Lung (tissue), 12 donors: ENCODE measurements around the gene TMEM131. TPM values are rescaled to one million over a fixed set of nuclear protein-coding genes. Genes with fewer than 3 reads are reported as not detected.

Experiments
- ATAC-seq: fragments of 200-7000 bp; cut with Tn5 transposase; one replicate; pipeline ENCODE4 v1.9.1; 2020; ENCODE audit warnings: moderate number of reproducible peaks; ENCODE audit not compliant: insufficient read depth, low FRiP score
- DNase-seq, 3 donors: peaks; one replicate each; pipeline ENCODE4 v3.0.0-alpha.2; 2013 to 2017
- H3K27ac ChIP-seq, 2 donors: one replicate each; pipeline ENCODE4 v1.5.1; 2013; ENCODE audit warnings: mild to moderate bottlenecking in 2 of 2, moderate library complexity in 2 of 2, control low read depth in 1 of 2, inconsistent platforms in 1 of 2, low read depth in 1 of 2, low read length in 1 of 2
- H3K27me3 ChIP-seq, 3 donors: one replicate each; pipeline ENCODE4 v1.5.1; 2013; ENCODE audit warnings: low read length in 2 of 3; ENCODE audit not compliant: control insufficient read depth in 3 of 3, insufficient read depth in 3 of 3
- H3K36me3 ChIP-seq, 4 donors: one replicate each; pipeline ENCODE4 v1.5.1; 2013; ENCODE audit warnings: low read length in 4 of 4, mild to moderate bottlenecking in 1 of 4, moderate library complexity in 1 of 4; ENCODE audit not compliant: control insufficient read depth in 4 of 4, insufficient read depth in 4 of 4
- H3K4me1 ChIP-seq, 5 donors: one replicate each; pipeline ENCODE4 v1.5.1; 2013; ENCODE audit warnings: low read length in 5 of 5, mild to moderate bottlenecking in 2 of 5, moderate library complexity in 1 of 5; ENCODE audit not compliant: control insufficient read depth in 5 of 5, insufficient read depth in 5 of 5
- H3K4me3 ChIP-seq: one replicate; pipeline ENCODE4 v1.5.1; 2013; ENCODE audit warnings: mild to moderate bottlenecking, control low read depth, moderate library complexity
- H3K9ac ChIP-seq, 2 donors: one replicate each; pipeline ENCODE4 v1.5.1; 2013; ENCODE audit warnings: low read length in 2 of 2, control low read depth in 1 of 2; ENCODE audit not compliant: insufficient read depth in 1 of 2
- H3K9me3 ChIP-seq, 4 donors: one replicate each; pipeline ENCODE4 v1.5.1; 2013; ENCODE audit warnings: low read length in 3 of 4, mild to moderate bottlenecking in 1 of 4, moderate library complexity in 1 of 4; ENCODE audit not compliant: control insufficient read depth in 4 of 4, insufficient read depth in 3 of 4
- WGBS, 2 donors: extraction: QIAGEN DNeasy Blood & Tissue Kit; methylation state at CpG; one replicate each; pipeline ENCODE4 v1.1.7; 2013; 5-methylcytosine and 5-hydroxymethylcytosine counted together
- polyA plus RNA-seq, 2 donors: library from polyadenylated mRNA; stranded (reverse); fragments of 200-250 nt; gene quantifications; one replicate each; pipeline ENCODE4 v1.2.1, GENCODE V29; 2013
- total RNA-seq, 2 donors: library from RNA; depleted of rRNA in 1 of 2; stranded (reverse); fragments of >200 nt in 1 of 2; gene quantifications; one replicate each; pipeline ENCODE4 v1.2.1, GENCODE V29; 2014 to 2021
- TF ChIP-seq, protein P1 (sequence below): IDR thresholded peaks from 2 replicates; pipeline ENCODE4 v1.5.1; 2012; ENCODE audit warnings: mild to moderate bottlenecking; ENCODE audit errors: control extremely low read depth, extremely low read depth
- donor health status: control.
- donor health status: control.
- donor health status: Bipolar disorder and iron deficiency.
- donor health status: healthy.
- donor health status: DM: yes; HTN: yes; CAD: no.

The TMEM131 gene
- total and polyA plus RNA-seq, 4 donors: 9.3 to 54.0 (median 23.7) TPM

DNA sequence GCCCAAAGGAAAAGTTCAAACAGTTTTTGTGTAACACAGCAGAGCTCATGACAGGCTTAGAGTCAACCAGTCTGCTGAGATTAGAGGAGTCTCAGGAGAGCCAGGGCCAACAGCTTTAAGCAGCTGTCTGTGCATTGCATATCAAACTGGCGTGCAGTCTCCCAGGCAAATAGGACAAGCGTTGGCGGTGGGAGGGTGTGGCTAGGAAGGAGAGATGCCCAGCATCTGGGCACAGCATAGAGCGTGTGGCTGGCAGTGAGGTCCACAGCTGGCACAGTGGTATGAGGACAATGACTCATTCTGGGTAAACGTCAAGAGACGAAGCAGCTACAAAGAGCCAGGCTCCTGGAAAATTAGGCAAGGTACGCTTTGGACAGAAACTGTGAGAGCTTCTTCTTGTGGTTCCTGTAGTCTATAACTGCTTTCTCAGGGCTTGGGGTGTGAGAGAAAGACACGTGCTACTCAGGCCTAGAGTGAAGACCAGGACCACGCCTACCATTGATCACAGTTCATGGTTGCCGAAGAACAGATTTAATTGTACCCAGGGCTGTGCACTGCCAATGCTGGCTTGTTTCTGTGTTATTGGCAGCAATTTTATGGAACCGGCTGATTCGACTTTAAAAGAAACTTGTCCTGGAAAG, 267.5 kb downstream of the TMEM131 start:
- Histone ChIP-seq H3K27me3 (peaks cover 0 to 11% (median 9%) of the 10 kb centered on the region in 3 donors), H3K27ac (no peak overlapping the region), H3K4me1 (no peaks in the 10 kb centered on the region), H3K36me3 (no peaks in the 10 kb centered on the region), H3K9ac (no peak overlapping the region), H3K9me3 (peaks cover 0 to 18% (median 2%) of the 10 kb centered on the region in 4 donors), H3K4me3 (no peak overlapping the region)
- TF ChIP-seq, protein P1, sequence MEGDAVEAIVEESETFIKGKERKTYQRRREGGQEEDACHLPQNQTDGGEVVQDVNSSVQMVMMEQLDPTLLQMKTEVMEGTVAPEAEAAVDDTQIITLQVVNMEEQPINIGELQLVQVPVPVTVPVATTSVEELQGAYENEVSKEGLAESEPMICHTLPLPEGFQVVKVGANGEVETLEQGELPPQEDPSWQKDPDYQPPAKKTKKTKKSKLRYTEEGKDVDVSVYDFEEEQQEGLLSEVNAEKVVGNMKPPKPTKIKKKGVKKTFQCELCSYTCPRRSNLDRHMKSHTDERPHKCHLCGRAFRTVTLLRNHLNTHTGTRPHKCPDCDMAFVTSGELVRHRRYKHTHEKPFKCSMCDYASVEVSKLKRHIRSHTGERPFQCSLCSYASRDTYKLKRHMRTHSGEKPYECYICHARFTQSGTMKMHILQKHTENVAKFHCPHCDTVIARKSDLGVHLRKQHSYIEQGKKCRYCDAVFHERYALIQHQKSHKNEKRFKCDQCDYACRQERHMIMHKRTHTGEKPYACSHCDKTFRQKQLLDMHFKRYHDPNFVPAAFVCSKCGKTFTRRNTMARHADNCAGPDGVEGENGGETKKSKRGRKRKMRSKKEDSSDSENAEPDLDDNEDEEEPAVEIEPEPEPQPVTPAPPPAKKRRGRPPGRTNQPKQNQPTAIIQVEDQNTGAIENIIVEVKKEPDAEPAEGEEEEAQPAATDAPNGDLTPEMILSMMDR: no peak
- DNase-seq (peak in 2 of 3 donors; percentile 47 to 55), ATAC-seq (no peak)
- WGBS, 2 donors: 73 to 84% methylated on average over 12 of the region's 12 CpGs

DNA sequence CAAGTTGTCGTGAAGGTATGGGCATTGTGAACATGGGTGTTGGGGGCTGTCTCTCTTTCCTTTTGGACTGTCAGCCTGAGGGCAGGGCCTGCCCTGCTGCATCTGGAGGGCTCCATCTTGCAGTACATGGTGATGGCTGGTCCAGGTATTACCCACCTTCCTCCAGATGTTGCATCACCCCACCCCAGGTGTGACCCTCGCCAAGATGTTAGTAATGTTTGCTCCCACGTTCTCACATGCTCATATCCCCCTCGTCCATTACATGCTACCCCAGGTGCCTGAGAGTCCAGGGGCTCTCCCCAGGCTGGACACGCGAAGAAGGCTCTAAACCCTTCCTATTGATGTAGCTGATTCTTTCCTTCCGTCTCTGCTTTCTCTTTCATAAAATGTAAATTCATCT, 268.5 kb downstream of the TMEM131 start:
- no peak for DNase-seq

GRCh38 chr2:97726261-97727064, 269.3 kb downstream of the TMEM131 start:
- no peak for DNase-seq

More for the DNA sequence above, 268.5 kb downstream of the TMEM131 start:
- ATAC-seq: no peak
- Histone ChIP-seq H3K4me3 (no peak overlapping the region), H3K27me3 (peaks cover 0 to 15% (median 12%) of the 10 kb centered on the region in 3 donors), H3K9me3 (peaks cover 0 to 18% (median 2%) of the 10 kb centered on the region in 4 donors), H3K9ac (no peak overlapping the region), H3K36me3 (no peaks in the 10 kb centered on the region), H3K4me1 (no peaks in the 10 kb centered on the region), H3K27ac (no peak overlapping the region)
- 92 to 96% methylated on average over 7 of the region's 7 CpGs for WGBS, 2 donors
- TF ChIP-seq, protein P1: no peak

More at GRCh38 chr2:97726261-97727064, 269.3 kb downstream of the TMEM131 start:
- Histone ChIP-seq H3K9me3 (peaks cover 0 to 18% (median 2%) of the 10 kb centered on the region in 4 donors), H3K4me3 (no peak overlapping the region), H3K36me3 (no peaks in the 10 kb centered on the region), H3K9ac (no peak overlapping the region), H3K27ac (no peak overlapping the region), H3K27me3 (peaks cover 0 to 15% (median 12%) of the 10 kb centered on the region in 3 donors), H3K4me1 (no peaks in the 10 kb centered on the region)
- ATAC-seq: no peak
- WGBS, 2 donors: 40 to 71% methylated on average over 4 of the region's 4 CpGs
- TF ChIP-seq, protein P1: no peak
